ENCODE results near the gene NLGN1. TPM values are rescaled to one million over a fixed set of nuclear protein-coding genes. Genes with fewer than 3 reads are reported as not detected.

The NLGN1 gene
- total RNA-seq, 5 donors from 2014 or later (not counting 1 experiment from before 2014, with no cell fraction given), result 0.18 TPM; not detected in 4

DNA sequence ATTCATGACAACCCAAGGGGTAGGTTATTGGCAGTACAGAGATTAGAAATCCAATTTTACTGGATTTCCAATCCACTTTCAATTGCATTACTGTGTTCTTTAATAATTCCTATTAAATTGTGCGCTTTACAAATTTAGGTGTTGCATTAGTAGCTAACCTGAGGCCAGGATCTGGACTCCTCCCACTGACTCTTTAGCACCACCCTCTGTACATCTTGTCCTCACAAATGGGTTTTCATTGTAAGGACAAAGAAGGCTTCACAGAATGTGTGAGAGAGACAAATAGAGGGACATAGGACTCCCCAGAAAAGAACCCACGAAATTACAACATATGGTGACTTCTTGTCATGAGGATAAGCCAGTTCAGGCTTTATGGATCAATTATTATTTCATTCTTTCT is 818.5 kb downstream of the NLGN1 start:
- H3K9me3 Mint-ChIP-seq, result peaks cover 0 to 4% (median 3%) of the 10 kb centered on the region in 3 donors
- Histone ChIP-seq H3K27me3 (replicated peaks in 1 of 2; ENCODE audit: control insufficient read depth in 2 of 2, extremely low read depth in 1 of 2, insufficient read depth in 2 of 2, low read length in 1 of 2) (no peaks in the 10 kb centered on the region), H3K27ac (ENCODE audit: low read length) (no peak overlapping the region), H3K4me1 (ENCODE audit: control insufficient read depth in 1 of 2, extremely low read depth in 1 of 2, insufficient read depth in 2 of 2, low read length in 2 of 2) (peaks cover 0 to 8% of the 10 kb centered on the region in 2 experiments), H3K4me3 (ENCODE audit: control insufficient read depth in 1 of 2, extremely low read depth in 1 of 2, low read length in 1 of 2) (no peak overlapping the region), H3K36me3 (ENCODE audit: control insufficient read depth in 2 of 2, extremely low read depth in 1 of 2, insufficient read depth in 1 of 2, low read length in 1 of 2) (no peaks in the 10 kb centered on the region), H3K9me3 (no peaks in the 10 kb centered on the region)
- H3K4me1 Mint-ChIP-seq, result peaks cover 6 to 15% (median 11%) of the 10 kb centered on the region in 3 donors
- H3K27ac Mint-ChIP-seq, result no peak overlapping the region
- H3K36me3 Mint-ChIP-seq, result no peaks in the 10 kb centered on the region
- no peak for DNase-seq
- H3K27me3 Mint-ChIP-seq, result no peaks in the 10 kb centered on the region
- H3K4me3 Mint-ChIP-seq, result no peak overlapping the region
- ChIA-PET POLR2A (no interaction called here), CTCF (no interaction called here)
- no peak for ATAC-seq (replicated peaks in 1 of 4)
- WGBS (ENCODE audit: insufficient coverage), result no CpG with 5 or more reads among the region's 2 CpGs

DNA sequence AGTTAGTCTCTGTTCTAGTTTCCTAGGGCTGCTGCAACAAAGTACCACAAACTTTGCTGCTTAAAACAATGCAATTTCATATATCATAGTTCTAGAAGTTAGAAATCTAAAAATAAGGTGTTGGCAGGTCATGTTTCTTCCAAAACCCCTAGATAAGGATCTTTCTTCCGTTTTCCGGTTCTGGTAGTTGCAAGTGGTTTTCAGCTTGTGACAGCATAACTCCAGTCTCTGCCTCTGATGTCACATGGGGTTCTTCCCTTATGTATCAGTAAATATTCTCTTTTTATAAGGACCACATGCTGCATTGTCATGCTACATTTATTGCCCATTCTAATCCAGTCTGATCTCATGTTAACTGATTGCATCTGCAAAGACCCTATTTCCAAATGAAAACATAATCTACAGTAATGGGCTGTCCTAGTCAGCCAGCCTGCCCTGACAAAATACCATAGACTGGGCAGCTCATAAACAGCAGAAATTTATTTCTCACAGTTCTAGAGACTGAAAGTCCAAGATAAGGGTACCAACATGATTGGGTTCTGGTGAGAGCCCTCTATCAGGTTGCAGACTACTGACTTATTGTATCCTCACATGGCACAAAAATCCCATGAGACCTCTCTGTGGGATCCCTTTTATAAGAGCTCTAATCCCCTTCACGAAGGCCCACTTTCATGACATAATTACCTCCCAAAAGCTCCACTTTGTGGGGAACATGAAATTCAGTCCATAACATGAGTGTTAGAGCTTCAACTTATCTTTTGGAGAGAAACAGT is 819.6 kb downstream of the NLGN1 start:
- H3K27me3 ChIP-seq (replicated peaks in 1 of 2; ENCODE audit: control insufficient read depth in 2 of 2, extremely low read depth in 1 of 2, insufficient read depth in 2 of 2, low read length in 1 of 2), result no peaks in the 10 kb centered on the region
- no peak overlapping the region for H3K4me3 ChIP-seq (ENCODE audit: control insufficient read depth in 1 of 2, extremely low read depth in 1 of 2, low read length in 1 of 2)
- H3K4me1 Mint-ChIP-seq, result peaks cover 6 to 15% (median 11%) of the 10 kb centered on the region in 3 donors
- H3K36me3 ChIP-seq (ENCODE audit: control insufficient read depth in 2 of 2, extremely low read depth in 1 of 2, insufficient read depth in 1 of 2, low read length in 1 of 2), result no peaks in the 10 kb centered on the region
- no peak overlapping the region for H3K4me3 Mint-ChIP-seq
- ChIA-PET POLR2A (no interaction called here), CTCF (no interaction called here)
- H3K27me3 Mint-ChIP-seq, result no peaks in the 10 kb centered on the region
- no peak overlapping the region for H3K27ac Mint-ChIP-seq
- no peaks in the 10 kb centered on the region for H3K36me3 Mint-ChIP-seq
- no peak overlapping the region for H3K27ac ChIP-seq (ENCODE audit: low read length)
- peaks cover 0 to 8% of the 10 kb centered on the region in 2 experiments for H3K4me1 ChIP-seq (ENCODE audit: control insufficient read depth in 1 of 2, extremely low read depth in 1 of 2, insufficient read depth in 2 of 2, low read length in 2 of 2)
- WGBS (ENCODE audit: insufficient coverage), result 8% methylated on average over 2 of the region's 3 CpGs
- no peaks in the 10 kb centered on the region for H3K9me3 ChIP-seq
- DNase-seq, result peak in 1 of 35 experiments; percentile 1
- peaks cover 0 to 4% (median 3%) of the 10 kb centered on the region in 3 donors for H3K9me3 Mint-ChIP-seq
- peak in 1 of 4 experiments; percentile 54 for ATAC-seq (replicated peaks in 1 of 4)

DNA sequence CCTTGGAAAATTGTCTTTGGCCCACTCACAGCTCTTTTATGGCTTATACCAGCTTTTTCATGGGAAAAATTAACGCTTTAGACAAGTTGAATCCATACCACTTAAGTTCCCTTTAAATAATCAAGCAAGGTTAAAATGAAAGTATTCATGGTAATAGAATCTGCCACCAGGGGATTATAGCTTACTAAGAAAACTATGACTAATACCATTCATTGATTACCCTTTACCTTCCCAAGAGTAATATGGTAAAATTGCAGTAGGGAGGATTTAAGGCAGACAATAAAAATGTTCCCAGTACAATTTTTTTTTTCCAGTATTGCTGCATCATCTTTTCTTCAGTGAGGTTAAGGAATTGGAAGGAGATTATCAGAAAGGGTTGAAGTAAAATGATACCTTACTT is 820.5 kb downstream of the NLGN1 start:
- CTCF ChIA-PET, result no interaction called here
- POLR2A ChIA-PET, result interaction anchor here in 1 of 2 donors (0.6 kb wide), 1 partner anchor 23 kb away, joined by 7 read pairs; no protein-coding TSS in a partner anchor

GRCh38 chr3:174219738-174220137 is 822.2 kb downstream of the NLGN1 start:
- no peak for DNase-seq
- Mint-ChIP-seq H3K36me3 (no peaks in the 10 kb centered on the region), H3K27ac (no peak overlapping the region), H3K4me1 (peaks cover 6 to 15% (median 11%) of the 10 kb centered on the region in 3 donors), H3K9me3 (peaks cover 0 to 4% (median 0%) of the 10 kb centered on the region in 3 donors), H3K4me3 (no peak overlapping the region), H3K27me3 (no peaks in the 10 kb centered on the region)
- Histone ChIP-seq H3K27me3 (replicated peaks in 1 of 2; ENCODE audit: control insufficient read depth in 2 of 2, extremely low read depth in 1 of 2, insufficient read depth in 2 of 2, low read length in 1 of 2) (no peaks in the 10 kb centered on the region), H3K9me3 (no peaks in the 10 kb centered on the region), H3K4me1 (ENCODE audit: control insufficient read depth in 1 of 2, extremely low read depth in 1 of 2, insufficient read depth in 2 of 2, low read length in 2 of 2) (peaks cover 0 to 8% of the 10 kb centered on the region in 2 experiments), H3K27ac (ENCODE audit: low read length) (no peak overlapping the region), H3K36me3 (ENCODE audit: control insufficient read depth in 2 of 2, extremely low read depth in 1 of 2, insufficient read depth in 1 of 2, low read length in 1 of 2) (no peaks in the 10 kb centered on the region), H3K4me3 (ENCODE audit: control insufficient read depth in 1 of 2, extremely low read depth in 1 of 2, low read length in 1 of 2) (no peak overlapping the region)
- ChIA-PET CTCF (no interaction called here), POLR2A (no interaction called here)
- ATAC-seq (replicated peaks in 1 of 4), result no peak
- 71% methylated on average over 1 of the region's 3 CpGs for WGBS (ENCODE audit: insufficient coverage)

More for the DNA sequence above, 820.5 kb downstream of the NLGN1 start:
- Mint-ChIP-seq H3K27me3 (no peaks in the 10 kb centered on the region), H3K36me3 (no peaks in the 10 kb centered on the region), H3K9me3 (peaks cover 0 to 4% (median 0%) of the 10 kb centered on the region in 3 donors), H3K4me1 (peaks cover 6 to 15% (median 11%) of the 10 kb centered on the region in 3 donors), H3K4me3 (no peak overlapping the region), H3K27ac (no peak overlapping the region)
- H3K36me3 ChIP-seq (ENCODE audit: control insufficient read depth in 2 of 2, extremely low read depth in 1 of 2, insufficient read depth in 1 of 2, low read length in 1 of 2), result no peaks in the 10 kb centered on the region
- H3K4me3 ChIP-seq (ENCODE audit: control insufficient read depth in 1 of 2, extremely low read depth in 1 of 2, low read length in 1 of 2), result no peak overlapping the region
- H3K27ac ChIP-seq (ENCODE audit: low read length), result no peak overlapping the region
- ATAC-seq (replicated peaks in 1 of 4) (no peak), DNase-seq (no peak)
- no peaks in the 10 kb centered on the region for H3K27me3 ChIP-seq (replicated peaks in 1 of 2; ENCODE audit: control insufficient read depth in 2 of 2, extremely low read depth in 1 of 2, insufficient read depth in 2 of 2, low read length in 1 of 2)
- no CpG with 5 or more reads among the region's 1 CpG for WGBS (ENCODE audit: insufficient coverage)
- H3K9me3 ChIP-seq, result no peaks in the 10 kb centered on the region
- peaks cover 0 to 8% of the 10 kb centered on the region in 2 experiments for H3K4me1 ChIP-seq (ENCODE audit: control insufficient read depth in 1 of 2, extremely low read depth in 1 of 2, insufficient read depth in 2 of 2, low read length in 2 of 2)

GRCh38 chr3:174220775-174221554 is 823.4 kb downstream of the NLGN1 start:
- DNase-seq (no peak), ATAC-seq (replicated peaks in 1 of 4) (no peak)
- Mint-ChIP-seq H3K27me3 (no peaks in the 10 kb centered on the region), H3K4me3 (no peak overlapping the region), H3K27ac (no peak overlapping the region), H3K4me1 (peaks cover 6 to 15% (median 11%) of the 10 kb centered on the region in 3 donors), H3K9me3 (no peaks in the 10 kb centered on the region), H3K36me3 (no peaks in the 10 kb centered on the region)
- Histone ChIP-seq H3K27me3 (replicated peaks in 1 of 2; ENCODE audit: control insufficient read depth in 2 of 2, extremely low read depth in 1 of 2, insufficient read depth in 2 of 2, low read length in 1 of 2) (no peaks in the 10 kb centered on the region), H3K4me1 (ENCODE audit: control insufficient read depth in 1 of 2, extremely low read depth in 1 of 2, insufficient read depth in 2 of 2, low read length in 2 of 2) (peaks cover 0 to 8% of the 10 kb centered on the region in 2 experiments), H3K4me3 (ENCODE audit: control insufficient read depth in 1 of 2, extremely low read depth in 1 of 2, low read length in 1 of 2) (no peak overlapping the region), H3K36me3 (ENCODE audit: control insufficient read depth in 2 of 2, extremely low read depth in 1 of 2, insufficient read depth in 1 of 2, low read length in 1 of 2) (no peaks in the 10 kb centered on the region), H3K27ac (ENCODE audit: low read length) (no peak overlapping the region), H3K9me3 (no peaks in the 10 kb centered on the region)
- no CpG with 5 or more reads among the region's 4 CpGs for WGBS (ENCODE audit: insufficient coverage)
- ChIA-PET POLR2A (no interaction called here), CTCF (no interaction called here)

DNA sequence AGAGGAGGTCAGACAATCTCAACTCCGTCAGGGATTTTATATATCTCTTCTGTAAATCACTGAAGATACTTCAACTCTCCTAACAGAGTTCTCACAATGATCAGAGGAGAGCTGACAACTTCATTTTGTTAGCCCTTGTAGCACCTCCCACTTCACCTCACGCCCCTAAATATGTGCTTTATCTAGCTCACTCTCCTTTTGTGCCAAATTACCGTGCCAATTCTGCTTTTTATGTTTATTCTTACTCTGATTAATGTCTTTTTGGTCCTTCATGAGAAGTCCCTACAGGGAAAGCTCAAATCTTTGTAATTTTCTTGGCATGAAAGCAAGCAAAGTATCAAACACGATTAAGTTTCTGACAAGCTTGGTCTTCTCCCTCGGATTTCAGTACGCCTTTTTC is 825.5 kb downstream of the NLGN1 start:
- no peaks in the 10 kb centered on the region for H3K36me3 Mint-ChIP-seq
- no peak overlapping the region for H3K4me3 ChIP-seq (ENCODE audit: control insufficient read depth in 1 of 2, extremely low read depth in 1 of 2, low read length in 1 of 2)
- DNase-seq (no peak), ATAC-seq (replicated peaks in 1 of 4) (no peak)
- 59% methylated on average over 3 of the region's 6 CpGs for WGBS (ENCODE audit: insufficient coverage)
- POLR2A ChIA-PET, result no interaction called here
- no peaks in the 10 kb centered on the region for H3K4me1 Mint-ChIP-seq
- no peaks in the 10 kb centered on the region for H3K9me3 Mint-ChIP-seq
- CTCF ChIA-PET, result no interaction called here
- no peaks in the 10 kb centered on the region for H3K27me3 ChIP-seq (replicated peaks in 1 of 2; ENCODE audit: control insufficient read depth in 2 of 2, extremely low read depth in 1 of 2, insufficient read depth in 2 of 2, low read length in 1 of 2)
- H3K27me3 Mint-ChIP-seq, result no peaks in the 10 kb centered on the region
- H3K27ac ChIP-seq (ENCODE audit: low read length), result no peak overlapping the region
- H3K27ac Mint-ChIP-seq, result no peak overlapping the region
- no peaks in the 10 kb centered on the region for H3K9me3 ChIP-seq
- H3K4me1 ChIP-seq (ENCODE audit: control insufficient read depth in 1 of 2, extremely low read depth in 1 of 2, insufficient read depth in 2 of 2, low read length in 2 of 2), result no peaks in the 10 kb centered on the region
- no peak overlapping the region for H3K4me3 Mint-ChIP-seq
- H3K36me3 ChIP-seq (ENCODE audit: control insufficient read depth in 2 of 2, extremely low read depth in 1 of 2, insufficient read depth in 1 of 2, low read length in 1 of 2), result no peaks in the 10 kb centered on the region

Data from T-cell (primary cell).